Liver (tissue), 3 donors: ENCODE data around the gene ADGRV1.

Experiments used
- ATF3 ChIP-seq: IDR thresholded peaks from 2 replicates; pipeline ENCODE4 v1.6.1; 2016; ENCODE audit warnings: antibody characterized with exemption
- CTCF ChIP-seq: fragments of 150-350 bp; IDR thresholded peaks from 2 replicates; pipeline ENCODE4 v1.5.1; 2017; ENCODE audit warnings: improper control_type of control experiment, low read depth, low read length; ENCODE audit not compliant: missing input control
- GABPA ChIP-seq, 2 donors: IDR thresholded peaks in 1 of 2; conservative IDR thresholded peaks in 1 of 2; 2 replicates each; pipeline ENCODE4 v1.6.1; 2016; ENCODE audit warnings: antibody characterized with exemption in 2 of 2, mild to moderate bottlenecking in 1 of 2, moderate library complexity in 1 of 2
- HNF4A ChIP-seq, 2 donors: conservative IDR thresholded peaks; 2 replicates each; pipeline ENCODE4 v1.6.1; 2016; ENCODE audit warnings: antibody characterized with exemption in 2 of 2, mild to moderate bottlenecking in 2 of 2
- JUND ChIP-seq, 2 donors: IDR thresholded peaks; 2 replicates each; pipeline ENCODE4 v1.6.1; 2016; ENCODE audit warnings: antibody characterized with exemption in 2 of 2
- MAX ChIP-seq: IDR thresholded peaks from 2 replicates; pipeline ENCODE4 v1.6.1; 2016; ENCODE audit warnings: antibody characterized with exemption
- RAD21 ChIP-seq, 2 donors: IDR thresholded peaks; 2 replicates each; pipeline ENCODE4 v1.6.1; 2016; ENCODE audit warnings: antibody characterized with exemption in 2 of 2, mild to moderate bottlenecking in 2 of 2
- REST ChIP-seq: IDR thresholded peaks from 2 replicates; pipeline ENCODE4 v1.6.1; 2016; ENCODE audit warnings: antibody characterized with exemption, mild to moderate bottlenecking
- SP1 ChIP-seq: IDR thresholded peaks from 2 replicates; pipeline ENCODE4 v1.6.1; 2018; ENCODE audit warnings: antibody characterized with exemption, mild to moderate bottlenecking
- TAF1 ChIP-seq: conservative IDR thresholded peaks from 2 replicates; pipeline ENCODE4 v1.6.1; 2016; ENCODE audit warnings: antibody characterized with exemption, mild to moderate bottlenecking
- YY1 ChIP-seq: IDR thresholded peaks from 2 replicates; pipeline ENCODE4 v1.6.1; 2016; ENCODE audit warnings: antibody characterized with exemption, mild to moderate bottlenecking
- donor health status: healthy.
- donor health status: healthy.

GRCh38 chr5:91065496-91065895, 506.9 kb downstream of the ADGRV1 start:
- no peak for TF ChIP-seq GABPA (IDR thresholded peaks at IDR 0.05 in 1 of 2, conservative IDR thresholded peaks at IDR 0.05 in 1 of 2)
- TF ChIP-seq CTCF: no peak
- no peak for TF ChIP-seq JUND (IDR thresholded peaks at IDR 0.05)
- TF ChIP-seq TAF1: no peak
- TF ChIP-seq ATF3: no peak
- TF ChIP-seq YY1: no peak
- TF ChIP-seq RAD21 (IDR thresholded peaks at IDR 0.05): no peak
- no peak for TF ChIP-seq MAX
- TF ChIP-seq REST: no peak
- TF ChIP-seq HNF4A (conservative IDR thresholded peaks at IDR 0.05): no peak
- no peak for TF ChIP-seq SP1
